GM12873 (cell line): ENCODE measurements around the gene IFT122.

Experiments used
- CTCF ChIP-seq: IDR thresholded peaks from 2 replicates; pipeline ENCODE4 v1.5.1; 2012; ENCODE audit warnings: low read depth, mild to moderate bottlenecking, moderate library complexity, low read length, control low read depth; ENCODE audit not compliant: insufficient read depth; ENCODE audit errors: missing control alignments

The IFT122 gene

GRCh38 chr3:129554356-129555152, 114.5 kb downstream of the IFT122 start:
- no peak for TF ChIP-seq CTCF

- no peak for TF ChIP-seq CTCF
These were observed 115.1 kb downstream of the IFT122 start for GRCh38 chr3:129555153-129555550.

- TF ChIP-seq CTCF = no peak
These were observed 115.8 kb downstream of the IFT122 start for GRCh38 chr3:129555616-129556357.

- no peak for TF ChIP-seq CTCF
These were observed 116.3 kb downstream of the IFT122 start for GRCh38 chr3:129556358-129556695.

- no peak for TF ChIP-seq CTCF
These were observed 117.0 kb downstream of the IFT122 start for GRCh38 chr3:129556890-129557547.

- TF ChIP-seq CTCF = no peak
These were observed 117.5 kb downstream of the IFT122 start for GRCh38 chr3:129557548-129557894.

GRCh38 chr3:129558081-129558771, 118.2 kb downstream of the IFT122 start:
- TF ChIP-seq CTCF = no peak
